HG03175 (cell line): Measurements from ENCODE around the gene MT1G.
"Not testable (repeated sequence)": the region's sequence is repeated elsewhere in the genome, so short reads cannot be mapped to it uniquely, and the experiment has no call there.

ENCODE experiments used
- ATAC-seq: cut with Tn5 transposase; IDR thresholded peaks from one replicate; pipeline ENCODE4 v1.9.1; 2021; ENCODE audit warnings: mild to moderate bottlenecking, moderate library complexity; ENCODE audit not compliant: unreplicated experiment

Gene MT1G

GRCh38 chr16:56621665-56622445 lies 46.0 kb downstream of the MT1G start:
- not testable (repeated sequence) for ATAC-seq

DNA sequence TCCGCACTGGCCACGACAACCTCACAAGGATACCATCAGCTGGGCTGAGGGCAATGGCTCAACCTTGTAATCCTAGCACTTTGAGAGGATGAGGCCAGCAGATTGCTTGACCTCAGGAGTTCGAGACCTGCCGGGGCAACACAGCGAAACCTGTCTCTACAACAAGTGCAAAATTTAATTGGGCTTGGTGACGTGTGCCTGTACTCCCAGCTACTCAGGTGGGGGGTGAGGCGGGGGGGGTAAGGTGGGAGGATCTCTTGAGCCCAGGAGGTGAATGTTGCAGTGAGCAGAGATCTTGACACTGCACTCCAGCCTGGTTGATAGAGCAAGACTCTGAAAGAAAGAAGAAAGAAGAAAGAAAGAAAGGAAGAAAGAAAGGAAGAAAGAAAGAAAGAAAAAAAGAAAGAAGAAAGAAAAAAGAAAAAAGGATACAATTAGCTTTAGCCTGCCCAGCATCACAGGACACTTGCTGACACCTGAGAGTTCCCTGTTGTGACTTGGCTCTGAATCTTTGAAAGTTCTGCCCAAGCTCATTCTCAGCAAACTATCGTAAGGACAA lies 47.4 kb downstream of the MT1G start:
- no peak for ATAC-seq

DNA sequence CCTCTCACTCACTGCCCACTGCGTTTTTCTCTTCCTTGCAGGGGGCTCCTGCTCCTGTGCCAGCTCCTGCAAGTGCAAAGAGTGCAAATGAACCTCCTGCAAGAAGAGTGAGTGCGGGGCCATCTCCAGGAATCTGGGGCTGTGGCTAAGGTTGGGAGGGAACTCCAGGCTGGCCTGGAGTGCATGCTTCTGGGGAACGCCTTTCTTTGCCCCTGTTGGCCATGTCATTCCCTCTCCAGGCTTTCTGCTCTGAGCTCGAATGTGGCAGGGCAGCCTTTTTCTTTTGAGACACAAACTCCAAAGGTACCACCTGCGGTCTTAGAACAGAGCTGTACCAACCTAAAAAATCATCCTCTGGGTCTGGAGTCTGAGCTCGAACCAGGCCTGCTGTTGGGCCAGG lies 49.7 kb downstream of the MT1G start:
- ATAC-seq = no peak

GRCh38 chr16:56617212-56618085 lies 50.4 kb downstream of the MT1G start:
- ATAC-seq = no peak
